CD4-positive, alpha-beta T cell (primary cell): Measurements from ENCODE around the gene CLSTN1. TPM values are rescaled to one million over a fixed set of nuclear protein-coding genes. Genes with fewer than 3 reads are reported as not detected.

Experiments
- ATAC-seq: fragments of 200-7000 bp; cut with Tn5 transposase; one replicate; pipeline ENCODE4 v1.10.0; 2022; ENCODE audit warnings: mild to moderate bottlenecking; ENCODE audit not compliant: poor library complexity
- CTCF ChIA-PET: fragments of 350-600 bp; sonication (Branson Sonifier 250); formaldehyde crosslinking; loops from one replicate; lab custom pipeline; 2021; ENCODE audit warnings: antibody characterized with exemption, inconsistent platforms; lab: Charles Lee
- POLR2A ChIA-PET: fragments of 350-600 bp; sonication (Branson Sonifier 250); formaldehyde crosslinking; loops from one replicate; lab custom pipeline; 2021; ENCODE audit warnings: antibody characterized with exemption, inconsistent platforms; lab: Charles Lee
- DNase-seq, 14 experiments: peaks; one replicate each; pipeline ENCODE4 v3.0.0-alpha.2; 2013 to 2020; ENCODE audit warnings: mixed read lengths in 2 of 14
- H3K27ac ChIP-seq, 2 donors: one replicate each; pipeline versions ENCODE4 v1.5.1 to v1.7.0; 2013; ENCODE audit warnings: low read length in 2 of 2, low read depth in 1 of 2, mild to moderate bottlenecking in 1 of 2
- H3K27me3 ChIP-seq, 2 experiments: 1 replicate in 1 of 2; 2 replicates in 1 of 2; pipeline versions ENCODE4 v1.6.1 to v1.7.0; 2013; ENCODE audit warnings: low read length in 2 of 2, control low read depth in 1 of 2, mild to moderate bottlenecking in 1 of 2, moderate library complexity in 1 of 2; ENCODE audit not compliant: insufficient read depth in 2 of 2, control insufficient read depth in 1 of 2
- H3K36me3 ChIP-seq: one replicate; pipeline ENCODE4 v1.6.1; 2013; ENCODE audit warnings: low read length, control low read depth; ENCODE audit not compliant: insufficient read depth
- H3K4me1 ChIP-seq: one replicate; pipeline ENCODE4 v1.6.1; 2013; ENCODE audit warnings: low read length, control low read depth; ENCODE audit not compliant: insufficient read depth
- H3K4me3 ChIP-seq: one replicate; pipeline ENCODE4 v1.5.1; 2013; ENCODE audit warnings: mild to moderate bottlenecking, low read length, moderate library complexity
- H3K9me3 ChIP-seq, 2 experiments: 1 replicate in 1 of 2; 2 replicates in 1 of 2; pipeline versions ENCODE4 v1.6.1 to v1.7.0; 2013; ENCODE audit warnings: low read length in 2 of 2, mild to moderate bottlenecking in 2 of 2, control low read depth in 1 of 2, moderate library complexity in 1 of 2; ENCODE audit not compliant: control insufficient read depth in 1 of 2, insufficient read depth in 1 of 2
- H3K27ac Mint-ChIP-seq: one replicate; pipeline ENCODE4 v1.8.0; 2020; ENCODE audit warnings: mixed read lengths
- H3K27me3 Mint-ChIP-seq: one replicate; pipeline ENCODE4 v1.8.0; 2021; ENCODE audit warnings: mixed read lengths
- H3K36me3 Mint-ChIP-seq: one replicate; pipeline ENCODE4 v1.8.0; 2021; ENCODE audit warnings: low read depth, mixed read lengths
- H3K4me1 Mint-ChIP-seq: one replicate; pipeline ENCODE4 v1.8.0; 2021; ENCODE audit warnings: low read depth, mixed read lengths
- H3K4me3 Mint-ChIP-seq: one replicate; pipeline ENCODE4 v1.8.0; 2020; ENCODE audit warnings: mild to moderate bottlenecking, mixed read lengths
- H3K9me3 Mint-ChIP-seq: one replicate; pipeline ENCODE4 v1.8.0; 2020; ENCODE audit warnings: mixed read lengths
- CTCF ChIP-seq: fragments of 200-600 bp; IDR thresholded peaks from one replicate; pipeline ENCODE4 v1.8.0; 2022; ENCODE audit warnings: antibody characterized with exemption, mild to moderate bottlenecking
- intact Hi-C, 2 experiments: fragments of 100-400 bp; cut with DNase I in 1 of 2; cut with micrococcal nuclease in 1 of 2; formaldehyde crosslinking; loops; one replicate each; pipeline versions ENCODE4 v1.15.1 to v1.9.0; 2023 to 2025; cut with DNase I, micrococcal nuclease
- total RNA-seq, 174 experiments: library from RNA in 2 of 174; stranded (reverse) in 2 of 174; gene quantifications; one replicate each; pipeline ENCODE4 v1.2.3 and lab custom pipeline; 2021 to 2026

The CLSTN1 gene
- total RNA-seq, 2 experiments from 2014 or later, result 66.8 to 68.1 TPM

- no peaks in the 10 kb centered on the region for H3K27me3 ChIP-seq
Measured at GRCh38 chr1:9842073-9842711, 18.4 kb upstream of the CLSTN1 start.

GRCh38 chr1:9841460-9841859 lies 17.7 kb upstream of the CLSTN1 start:
- H3K9me3 Mint-ChIP-seq, result no peaks in the 10 kb centered on the region
- ChIA-PET POLR2A (no interaction called here), CTCF (no interaction called here)
- no peak overlapping the region for H3K4me3 ChIP-seq
- intact Hi-C loops, result no loop called here
- no peaks in the 10 kb centered on the region for H3K36me3 ChIP-seq
- H3K27ac ChIP-seq, result no peak overlapping the region
- peaks cover 0 to 11% of the 10 kb centered on the region in 2 experiments for H3K9me3 ChIP-seq
- no peaks in the 10 kb centered on the region for H3K4me1 ChIP-seq
- H3K27me3 ChIP-seq, result no peaks in the 10 kb centered on the region
- no peak overlapping the region for H3K27ac Mint-ChIP-seq
- DNase-seq (no peak), ATAC-seq (no peak)
- H3K36me3 Mint-ChIP-seq, result no peaks in the 10 kb centered on the region
- H3K4me1 Mint-ChIP-seq, result no peaks in the 10 kb centered on the region
- H3K4me3 Mint-ChIP-seq, result no peak overlapping the region
- TF ChIP-seq CTCF, result no peak
- no peaks in the 10 kb centered on the region for H3K27me3 Mint-ChIP-seq

More at GRCh38 chr1:9842073-9842711, 18.4 kb upstream of the CLSTN1 start:
- Histone ChIP-seq H3K27ac (no peak overlapping the region), H3K4me3 (no peak overlapping the region), H3K36me3 (no peaks in the 10 kb centered on the region), H3K4me1 (no peaks in the 10 kb centered on the region), H3K9me3 (peaks cover 0 to 11% of the 10 kb centered on the region in 2 experiments)
- Mint-ChIP-seq H3K4me1 (no peaks in the 10 kb centered on the region), H3K36me3 (no peaks in the 10 kb centered on the region), H3K27ac (no peak overlapping the region), H3K4me3 (no peak overlapping the region), H3K9me3 (no peaks in the 10 kb centered on the region), H3K27me3 (no peaks in the 10 kb centered on the region)
- DNase-seq (no peak), ATAC-seq (no peak)
- intact Hi-C loops, result no loop called here
- ChIA-PET POLR2A (no interaction called here), CTCF (no interaction called here)
- no peak for TF ChIP-seq CTCF

- no peaks in the 10 kb centered on the region for H3K27me3 ChIP-seq
- Mint-ChIP-seq H3K36me3 (no peaks in the 10 kb centered on the region), H3K9me3 (no peaks in the 10 kb centered on the region), H3K27ac (no peak overlapping the region), H3K4me1 (no peaks in the 10 kb centered on the region), H3K27me3 (no peaks in the 10 kb centered on the region), H3K4me3 (no peak overlapping the region)
- no peak for ATAC-seq
- CTCF ChIA-PET, result no interaction called here
- intact Hi-C loops, result no loop called here
- POLR2A ChIA-PET, result interaction anchor here (0.6 kb wide), 1 partner anchor 18 kb away, joined by 3 read pairs; no protein-coding TSS in a partner anchor
- no peak overlapping the region for H3K27ac ChIP-seq
- TF ChIP-seq CTCF, result no peak
- no peak for DNase-seq
- H3K36me3 ChIP-seq, result no peaks in the 10 kb centered on the region
- no peaks in the 10 kb centered on the region for H3K4me1 ChIP-seq
- no peak overlapping the region for H3K4me3 ChIP-seq
- peaks cover 0 to 11% of the 10 kb centered on the region in 2 experiments for H3K9me3 ChIP-seq
Measured at GRCh38 chr1:9840176-9840575, 16.4 kb upstream of the CLSTN1 start.
